IMR-90 (cell line): ENCODE results near the gene CCDC142. TPM values are rescaled to one million over a fixed set of nuclear protein-coding genes. Genes with fewer than 3 reads are reported as not detected.

Experiments used
- ATAC-seq: fragments of 200-7000 bp; cut with Tn5 transposase; 2 replicates; pipeline ENCODE4 v1.9.1; 2020; ENCODE audit warnings: low read depth, mild to moderate bottlenecking, moderate library complexity
- BruUV-seq: library from RNA; stranded (reverse); fragments of 400-500 nt; replicated peaks from 2 replicates; lab custom pipeline; 2021; lab: Mats Ljungman, UMichigan
- CTCF ChIA-PET: fragments of 300-600 bp; formaldehyde crosslinking; extraction: SDS; loops from one replicate; lab custom pipeline; 2021; ENCODE audit warnings: antibody characterized with exemption; lab: Yijun Ruan, JAX
- POLR2A ChIA-PET: fragments of 300-600 bp; sonication (Branson Sonifier 250); formaldehyde crosslinking; loops from one replicate; lab custom pipeline; 2022; ENCODE audit warnings: antibody characterized with exemption; ENCODE audit not compliant: unreplicated experiment; lab: Charles Lee
- DNase-seq: peaks from one replicate; pipeline ENCODE4 v3.0.0; 2013
- H2AFZ ChIP-seq: replicated peaks from 2 replicates; pipeline ENCODE3; 2013; ENCODE audit warnings: low read length, mild to moderate bottlenecking; ENCODE audit not compliant: poor library complexity
- H2AK5ac ChIP-seq: 2 replicates; pipeline ENCODE4 v1.6.1; 2013; ENCODE audit warnings: low read depth, low read length, inconsistent platforms
- H2AK9ac ChIP-seq: replicated peaks from 2 replicates; pipeline ENCODE3; 2013; ENCODE audit warnings: mild to moderate bottlenecking, low read depth, low read length, moderate library complexity; ENCODE audit not compliant: poor library complexity
- H2BK120ac ChIP-seq: 2 replicates; pipeline ENCODE4 v1.6.1; 2013; ENCODE audit warnings: low read depth, low read length, inconsistent platforms
- H2BK15ac ChIP-seq: 3 replicates; pipeline ENCODE4 v1.6.1; 2013; ENCODE audit warnings: low read depth, low read length, inconsistent platforms
- H2BK20ac ChIP-seq: 2 replicates; pipeline ENCODE4 v1.6.1; 2013; ENCODE audit warnings: low read depth, mild to moderate bottlenecking, inconsistent platforms, low read length, moderate library complexity
- H2BK5ac ChIP-seq: 2 replicates; pipeline ENCODE4 v1.6.1; 2013; ENCODE audit warnings: mild to moderate bottlenecking, low read depth, low read length, inconsistent platforms; ENCODE audit not compliant: poor library complexity, severe bottlenecking
- H3K14ac ChIP-seq: replicated peaks from 2 replicates; pipeline ENCODE4 v1.6.1; 2013; ENCODE audit warnings: low read depth, low read length, inconsistent platforms
- H3K18ac ChIP-seq: 2 replicates; pipeline ENCODE4 v1.6.1; 2013; ENCODE audit warnings: low read depth, low read length, control low read depth
- H3K23ac ChIP-seq: 2 replicates; pipeline ENCODE4 v1.6.1; 2013; ENCODE audit warnings: low read depth, low read length, inconsistent platforms
- H3K27ac ChIP-seq: 2 replicates; pipeline ENCODE4 v1.5.1; 2013; ENCODE audit warnings: mild to moderate bottlenecking, control low read depth, low read length; ENCODE audit not compliant: insufficient read depth
- H3K27me3 ChIP-seq: 2 replicates; pipeline ENCODE4 v1.6.1; 2013; ENCODE audit warnings: low read length; ENCODE audit not compliant: control insufficient read depth, insufficient read depth
- H3K36me3 ChIP-seq: 2 replicates; pipeline ENCODE4 v1.6.1; 2013; ENCODE audit warnings: low read length, mixed read lengths; ENCODE audit not compliant: control insufficient read depth, insufficient read depth
- H3K4ac ChIP-seq: 2 replicates; pipeline ENCODE4 v1.6.1; 2013; ENCODE audit warnings: low read depth, low read length, inconsistent platforms
- H3K4me1 ChIP-seq: 2 replicates; pipeline ENCODE4 v1.6.1; 2013; ENCODE audit warnings: low read length, mixed read lengths; ENCODE audit not compliant: control insufficient read depth, insufficient read depth
- H3K4me2 ChIP-seq: 2 replicates; pipeline ENCODE4 v1.6.1; 2013; ENCODE audit warnings: low read depth, mild to moderate bottlenecking, control low read depth, low read length, moderate library complexity
- H3K4me3 ChIP-seq: 2 replicates; pipeline ENCODE4 v1.5.1; 2013; ENCODE audit warnings: low read depth, mild to moderate bottlenecking, control low read depth, low read length, moderate library complexity; ENCODE audit not compliant: insufficient read depth
- H3K56ac ChIP-seq: 2 replicates; pipeline ENCODE4 v1.6.1; 2013; ENCODE audit warnings: low read length, inconsistent platforms; ENCODE audit not compliant: insufficient read depth; ENCODE audit errors: extremely low read depth
- H3K79me1 ChIP-seq, 2 experiments: 2 replicates each; pipeline ENCODE4 v1.6.1; 2013; ENCODE audit warnings: low read length in 2 of 2, inconsistent platforms in 1 of 2, low read depth in 1 of 2
- H3K9ac ChIP-seq: 2 replicates; pipeline ENCODE4 v1.6.1; 2013; ENCODE audit warnings: low read depth, low read length, control low read depth
- H3K9me1 ChIP-seq: 2 replicates; pipeline ENCODE4 v1.6.1; 2013; ENCODE audit warnings: low read length, inconsistent platforms; ENCODE audit not compliant: insufficient read depth
- H3K9me3 ChIP-seq: 2 replicates; pipeline ENCODE4 v1.6.1; 2013; ENCODE audit warnings: low read length; ENCODE audit not compliant: control insufficient read depth, insufficient read depth
- H4K20me1 ChIP-seq: 2 replicates; pipeline ENCODE4 v1.6.1; 2013; ENCODE audit warnings: low read length, inconsistent platforms; ENCODE audit not compliant: insufficient read depth
- H4K5ac ChIP-seq: 2 replicates; pipeline ENCODE4 v1.6.1; 2013; ENCODE audit warnings: mild to moderate bottlenecking, low read depth, low read length, control low read depth
- H4K8ac ChIP-seq, 2 experiments: 2 replicates each; pipeline ENCODE4 v1.6.1; 2013; ENCODE audit warnings: low read depth in 2 of 2, low read length in 2 of 2, control low read depth in 1 of 2, inconsistent platforms in 1 of 2
- H4K91ac ChIP-seq: 2 replicates; pipeline ENCODE4 v1.6.1; 2013; ENCODE audit warnings: low read depth, low read length, inconsistent platforms; ENCODE audit not compliant: insufficient read depth
- CEBPB ChIP-seq: IDR thresholded peaks from 2 replicates; pipeline ENCODE4 v1.6.1; 2012; ENCODE audit warnings: low read depth, low read length, improper control_type of control experiment
- MXI1 ChIP-seq: IDR thresholded peaks from 2 replicates; pipeline ENCODE4 v1.6.1; 2012; ENCODE audit warnings: low read depth, mild to moderate bottlenecking, low read length, moderate library complexity, borderline replicate concordance
- WGBS, 2 experiments: methylation state at CpG; one replicate each; pipeline versions ENCODE4 v1.1.5 to v1.1.7; 2013; ENCODE audit warnings: missing lambda C conversion rate in 2 of 2; ENCODE audit not compliant: insufficient read length in 1 of 2; ENCODE audit errors: extremely low coverage in 2 of 2; 5-methylcytosine and 5-hydroxymethylcytosine counted together
- dilution Hi-C: fragments of 300-500 bp; cut with HindIII; formaldehyde crosslinking; loops from one replicate; pipeline ENCODE4 v1.14.3; 2018; ENCODE audit warnings: low sequenced_read_pairs; ENCODE audit not compliant: unreplicated experiment
- in situ Hi-C: fragments of 300-500 bp; cut with MboI; formaldehyde crosslinking; loops from 3 replicates; pipeline ENCODE4 v1.14.3; 2019; ENCODE audit warnings: low sequenced_read_pairs, inconsistent platforms, mixed read lengths
- intact Hi-C: fragments of 100-400 bp; cut with micrococcal nuclease; formaldehyde crosslinking; loops from 2 replicates; pipeline ENCODE4 v1.10.0; 2022
- polyA plus RNA-seq, 3 experiments: library from polyadenylated mRNA; depleted of rRNA; stranded (reverse); fragments of >200 nt; gene quantifications; 2 replicates each; pipeline ENCODE4 v1.2.3, GENCODE V29; 2012; ENCODE audit warnings: low replicate concordance in 1 of 3
- total RNA-seq: library from RNA; depleted of rRNA; stranded (reverse); fragments of >200 nt; gene quantifications from 2 replicates; pipeline ENCODE4 v1.2.3, GENCODE V29; 2012

Gene CCDC142
- total and polyA plus RNA-seq, 2 of the 4 experiments (the other 2 are of a cell fraction): 8.4 to 14.0 TPM

DNA sequence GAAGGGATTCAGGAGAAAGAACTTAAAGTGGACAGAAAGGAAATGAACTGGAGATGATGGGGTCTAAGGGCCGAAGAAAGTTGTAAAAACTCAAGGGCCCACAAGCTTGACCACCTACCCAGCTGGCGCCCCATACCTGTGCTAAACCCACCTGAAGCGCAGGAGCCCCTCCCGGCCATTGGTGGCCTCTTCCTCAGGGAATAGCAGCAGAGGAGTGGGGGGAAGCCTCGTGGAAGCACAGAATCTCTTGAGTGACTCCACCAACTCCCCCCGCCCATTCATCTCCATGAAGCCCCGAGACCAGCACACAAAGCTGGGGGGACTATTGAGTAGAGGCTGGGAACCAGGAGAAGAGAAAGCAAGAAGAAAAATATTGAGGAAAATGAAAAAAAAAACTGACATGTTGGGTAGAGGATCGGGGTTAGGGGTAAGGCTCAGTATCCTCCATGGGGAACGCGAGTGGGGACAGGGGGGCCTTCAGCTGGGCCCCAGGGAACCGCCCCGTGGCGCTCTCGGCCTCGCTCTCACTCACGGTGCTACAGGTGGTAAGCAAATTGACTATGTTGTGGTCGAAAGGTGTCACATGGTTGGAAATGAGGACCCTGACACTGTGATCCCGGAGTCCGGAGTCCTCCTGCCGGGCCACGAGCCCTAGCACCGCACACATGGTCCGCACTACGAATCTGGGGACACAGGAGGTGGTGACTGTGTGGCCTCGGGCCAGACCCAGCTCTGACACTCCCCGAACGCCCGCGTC is 46.0 kb upstream of the CCDC142 start:
- dilution Hi-C loops: no loop called here
- 1% methylated on average over 16 of the region's 29 CpGs; no CpG with 5 or more reads in 1 of the 2 experiments for WGBS, 2 experiments
- TF ChIP-seq CEBPB (no peak), MXI1 (peak; percentile 28; the same call in 1 of the 2 replicates)
- H2BK20ac ChIP-seq: no peak overlapping the region
- peak overlapping the region; percentile 96 for H2AK5ac ChIP-seq
- peak overlapping the region; percentile 78 to 95 for H4K8ac ChIP-seq
- ATAC-seq (no peak), DNase-seq (no peak)
- H2BK5ac ChIP-seq: peak overlapping the region; percentile 73
- peaks cover 13% of the 10 kb centered on the region for H4K20me1 ChIP-seq
- no peak overlapping the region for H3K18ac ChIP-seq
- H3K9me1 ChIP-seq: peaks cover 19% of the 10 kb centered on the region
- peaks cover 12% of the 10 kb centered on the region for H3K4me1 ChIP-seq
- H4K5ac ChIP-seq: peak overlapping the region; percentile 55
- in situ Hi-C loops: no loop called here
- ChIA-PET POLR2A (interaction anchor here (0.5 kb wide), 1 partner anchor 120 kb away, joined by 4 read pairs; no protein-coding TSS in a partner anchor), CTCF (interaction anchor here (0.6 kb wide), 1 partner anchor 55 kb away, joined by 4 read pairs; no protein-coding TSS in a partner anchor)
- H4K91ac ChIP-seq: peak overlapping the region; percentile 79
- peak overlapping the region; percentile 85 for H3K27ac ChIP-seq
- peak overlapping the region; percentile 95 for H3K4me2 ChIP-seq
- H3K27me3 ChIP-seq: no peaks in the 10 kb centered on the region
- H3K14ac ChIP-seq: peak overlapping the region; percentile 95
- TSS peak; percentile 57 for BruUV-seq
- peak overlapping the region; percentile 90 for H3K4ac ChIP-seq
- H2AK9ac ChIP-seq: peak overlapping the region; percentile 100
- peak overlapping the region; percentile 93 for H3K4me3 ChIP-seq
- peak overlapping the region; percentile 99 for H2AFZ ChIP-seq
- peak overlapping the region; percentile 49; the same call in 1 of the 2 replicates for H2BK120ac ChIP-seq
- H3K23ac ChIP-seq: peak overlapping the region; percentile 88
- H3K36me3 ChIP-seq: peaks cover 38% of the 10 kb centered on the region
- no peak overlapping the region for H2BK15ac ChIP-seq
- H3K56ac ChIP-seq: peak overlapping the region; percentile 92
- no peaks in the 10 kb centered on the region for H3K9me3 ChIP-seq
- H3K9ac ChIP-seq: peak overlapping the region; percentile 93
- peaks cover 32 to 57% of the 10 kb centered on the region in 2 experiments for H3K79me1 ChIP-seq
- intact Hi-C loops: loop anchor here (1.0 to 2.0 kb wide), 3 partner anchors 45 to 59 kb away; partner anchors contain the start of gene TTC31
